ENCODE results near the gene RTL1.

The RTL1 gene

DNA sequence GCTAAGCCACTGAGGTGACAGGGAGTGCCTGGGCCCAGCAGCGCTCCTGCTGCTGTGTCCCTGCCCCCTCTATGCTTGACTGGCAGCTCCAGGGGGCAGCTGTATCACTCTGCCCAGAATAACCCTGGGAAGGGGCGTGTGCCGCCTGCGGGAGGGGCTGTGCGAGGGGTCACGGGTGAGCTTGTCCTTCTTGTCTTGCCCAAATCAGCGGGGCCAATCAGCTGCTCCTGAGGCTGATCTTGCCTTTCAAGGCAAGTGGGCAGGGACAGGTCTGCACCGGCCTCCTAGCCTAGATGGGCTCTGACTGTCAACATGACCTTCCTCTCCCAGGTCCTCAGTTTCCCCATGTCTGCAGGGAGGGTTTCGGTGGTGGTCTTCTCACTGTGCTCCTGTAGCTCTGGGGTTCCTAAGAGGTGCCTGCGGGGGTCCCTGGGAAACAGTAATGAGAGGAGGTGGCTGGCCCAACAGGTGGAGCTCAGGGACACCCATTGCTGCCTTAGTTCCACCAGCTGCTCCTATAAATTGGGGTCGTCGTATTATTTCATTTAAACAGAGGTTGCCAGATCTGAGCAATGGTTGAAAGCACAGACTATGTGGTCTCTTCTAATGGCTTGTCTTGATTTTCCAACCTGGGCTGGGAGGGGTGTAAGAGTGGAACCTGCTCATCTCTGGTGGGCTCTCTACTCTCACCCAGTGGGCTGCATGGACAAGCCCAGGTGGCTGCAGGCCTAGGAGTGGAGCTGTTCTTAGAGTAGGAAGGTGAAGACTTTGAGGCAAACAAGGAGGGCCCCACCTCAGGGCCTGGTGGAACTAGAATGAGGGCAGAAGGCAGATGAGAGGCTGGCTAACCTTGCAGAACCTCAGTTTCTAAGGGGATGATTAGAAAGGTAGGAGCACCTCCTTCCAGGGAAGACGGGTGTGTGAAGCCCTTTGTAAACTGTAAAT lies 11.7 kb downstream of the RTL1 start:
- H3K27me3 Mint-ChIP-seq = peaks cover 4% of the 10 kb centered on the region
- no peak overlapping the region for H3K27ac Mint-ChIP-seq
- intact Hi-C loops (cut with micrococcal nuclease) = no loop called here
- no peaks in the 10 kb centered on the region for H3K9me3 Mint-ChIP-seq
- no peak overlapping the region for H3K4me3 Mint-ChIP-seq
- H3K4me1 Mint-ChIP-seq (ENCODE audit: low read depth) = no peaks in the 10 kb centered on the region
- H3K36me3 Mint-ChIP-seq (ENCODE audit: low read depth) = no peaks in the 10 kb centered on the region

DNA sequence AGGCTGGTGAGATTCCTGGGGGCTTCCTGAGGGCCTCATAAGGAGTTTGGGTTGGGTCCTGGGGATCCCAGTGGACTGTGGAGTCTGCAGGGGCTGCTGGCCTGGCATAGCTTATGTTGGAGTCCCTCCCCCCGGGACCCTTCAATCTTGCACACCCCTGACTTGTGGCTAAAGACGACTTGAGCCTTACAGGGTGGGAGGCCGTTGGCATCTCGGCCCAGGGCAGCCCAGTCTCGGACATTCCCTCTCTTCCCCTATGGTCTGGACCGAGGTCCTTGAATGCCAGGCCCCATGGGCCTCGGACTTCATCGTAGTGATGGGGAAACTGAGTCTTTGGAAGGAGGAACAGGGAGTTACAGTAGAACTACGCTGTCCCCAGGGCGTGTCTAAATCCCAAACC lies 12.5 kb downstream of the RTL1 start:
- Mint-ChIP-seq H3K9me3 (no peaks in the 10 kb centered on the region), H3K36me3 (ENCODE audit: low read depth) (no peaks in the 10 kb centered on the region), H3K4me1 (ENCODE audit: low read depth) (no peaks in the 10 kb centered on the region), H3K27ac (no peak overlapping the region), H3K27me3 (peaks cover 2% of the 10 kb centered on the region), H3K4me3 (no peak overlapping the region)
- intact Hi-C loops (cut with micrococcal nuclease) = no loop called here

DNA sequence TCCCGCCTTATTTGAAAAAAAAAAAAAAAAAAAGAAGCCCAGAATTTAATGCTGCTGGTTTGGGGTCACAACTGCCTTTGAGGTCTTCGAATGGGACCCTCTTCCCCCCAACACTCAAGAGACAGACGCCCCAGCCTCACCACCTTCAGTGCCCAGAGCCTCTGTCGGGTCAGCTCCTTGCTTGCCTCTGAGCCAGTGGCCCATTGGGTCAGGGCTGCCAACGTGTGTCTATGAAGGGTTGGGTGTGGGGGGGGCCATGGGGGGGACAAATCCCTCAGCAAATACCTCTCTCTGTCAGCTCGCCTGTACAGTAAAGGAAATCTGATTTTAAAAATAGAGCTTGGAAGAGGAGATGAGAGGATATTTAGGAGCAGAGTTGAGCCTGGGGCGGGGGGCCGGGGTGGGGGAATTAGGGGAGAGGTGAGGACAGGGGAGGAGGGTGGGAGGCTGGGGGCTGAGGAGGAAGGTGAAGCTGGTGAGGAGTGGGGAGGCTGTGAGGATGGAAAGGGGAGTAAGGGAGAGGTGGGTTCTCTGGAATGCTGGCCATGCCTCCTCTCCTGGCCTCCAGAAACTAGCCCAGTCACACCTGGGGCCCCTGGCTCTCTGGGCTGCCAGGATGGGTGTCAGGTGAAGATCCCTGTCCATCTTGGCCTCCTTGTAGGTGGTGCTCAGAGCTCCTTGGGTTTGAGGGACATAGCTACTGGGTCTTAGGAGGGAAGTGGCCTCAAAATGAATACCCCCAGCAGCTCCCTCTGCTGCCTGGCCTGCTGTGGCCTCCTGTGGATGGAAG lies 13.3 kb downstream of the RTL1 start:
- Mint-ChIP-seq H3K27ac (no peak overlapping the region), H3K27me3 (peaks cover 4% of the 10 kb centered on the region)

DNA sequence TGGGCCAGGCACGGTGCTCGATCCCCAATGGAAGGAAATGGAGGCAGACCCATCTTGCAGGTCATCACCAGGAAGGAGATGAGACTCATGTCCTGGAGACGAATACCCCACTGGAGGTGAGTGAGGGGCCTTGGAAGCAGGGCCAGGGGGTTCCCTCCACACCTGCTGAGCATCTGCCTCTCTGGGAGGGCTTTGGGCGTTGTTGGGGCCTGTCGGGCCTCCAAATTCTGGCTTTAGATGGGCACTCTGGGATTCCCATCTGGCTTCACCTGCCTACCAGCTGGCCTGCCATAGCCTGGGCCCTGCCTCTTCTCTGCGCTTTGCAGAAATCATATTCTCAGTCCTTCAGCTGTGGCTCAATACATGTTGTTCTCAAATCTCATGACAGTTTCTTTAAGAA lies 13.9 kb downstream of the RTL1 start:
- no peak overlapping the region for H3K27ac Mint-ChIP-seq
- H3K4me1 Mint-ChIP-seq (ENCODE audit: low read depth) = no peaks in the 10 kb centered on the region
- no peak overlapping the region for H3K4me3 Mint-ChIP-seq
- no peaks in the 10 kb centered on the region for H3K9me3 Mint-ChIP-seq
- intact Hi-C loops (cut with micrococcal nuclease) = no loop called here
- no peaks in the 10 kb centered on the region for H3K36me3 Mint-ChIP-seq (ENCODE audit: low read depth)
- peaks cover 4% of the 10 kb centered on the region for H3K27me3 Mint-ChIP-seq

More for the DNA sequence above, 13.3 kb downstream of the RTL1 start:
- Mint-ChIP-seq H3K4me1 (ENCODE audit: low read depth) (no peaks in the 10 kb centered on the region), H3K9me3 (no peaks in the 10 kb centered on the region), H3K4me3 (no peak overlapping the region), H3K36me3 (ENCODE audit: low read depth) (no peaks in the 10 kb centered on the region)
- intact Hi-C loops (cut with micrococcal nuclease) = no loop called here

DNA sequence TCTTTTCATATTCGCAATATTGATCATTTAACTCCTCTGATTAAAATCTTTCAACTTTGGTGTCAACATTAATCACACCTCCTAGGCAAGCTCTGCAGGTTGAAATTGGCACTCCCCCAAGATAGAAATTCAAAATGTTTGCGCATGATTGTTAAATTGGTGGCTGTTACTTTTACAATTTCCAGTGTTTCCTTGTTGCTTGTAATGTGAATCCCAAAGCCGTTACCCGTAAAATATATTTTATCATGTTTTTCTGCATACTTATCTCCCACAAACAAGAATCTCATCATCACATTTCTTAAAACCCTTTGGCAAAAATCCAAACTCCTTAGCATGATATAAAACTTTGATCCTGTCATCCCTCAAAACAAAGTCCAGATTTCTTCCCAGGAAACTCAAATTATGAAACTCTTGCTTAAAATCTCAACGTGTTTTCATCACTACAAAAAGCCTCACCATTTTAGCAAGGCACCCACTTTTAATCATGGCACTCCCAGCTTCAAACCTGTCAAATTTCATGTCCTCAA lies 14.7 kb downstream of the RTL1 start:
- no peaks in the 10 kb centered on the region for H3K36me3 Mint-ChIP-seq (ENCODE audit: low read depth)
- no peak overlapping the region for H3K4me3 Mint-ChIP-seq
- H3K27ac Mint-ChIP-seq = no peak overlapping the region
- intact Hi-C loops (cut with micrococcal nuclease) = no loop called here
- H3K27me3 Mint-ChIP-seq = peaks cover 4% of the 10 kb centered on the region
- H3K9me3 Mint-ChIP-seq = no peaks in the 10 kb centered on the region
- H3K4me1 Mint-ChIP-seq (ENCODE audit: low read depth) = no peaks in the 10 kb centered on the region

DNA sequence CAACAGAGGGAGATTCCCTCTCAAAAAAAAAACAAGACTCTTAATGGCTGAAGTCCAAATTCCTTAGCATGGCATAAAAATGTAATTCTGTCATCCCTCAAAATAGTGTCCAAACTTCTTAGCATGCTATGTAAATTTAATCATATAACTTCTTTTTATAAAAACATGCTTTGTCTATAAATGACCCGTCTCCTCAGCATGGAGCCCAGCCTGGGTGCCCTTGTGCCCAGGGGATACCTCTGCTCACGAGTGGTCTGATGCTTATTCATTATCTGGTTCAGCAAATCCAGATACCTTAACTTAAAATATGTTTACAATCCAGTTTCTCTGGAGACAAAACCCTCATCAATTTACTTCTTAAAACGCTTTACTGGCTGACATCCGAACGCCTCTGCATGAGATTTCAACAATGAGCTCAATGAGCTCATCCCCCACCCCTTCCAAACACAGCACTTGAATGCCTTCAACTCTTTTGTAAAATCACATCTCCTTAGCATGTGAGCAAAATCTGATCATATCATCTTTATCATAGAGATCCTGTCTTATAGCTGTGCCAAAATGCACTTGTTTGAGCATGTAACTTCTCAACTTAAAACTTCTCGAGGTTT lies 15.7 kb downstream of the RTL1 start:
- Mint-ChIP-seq H3K9me3 (no peaks in the 10 kb centered on the region), H3K36me3 (ENCODE audit: low read depth) (no peaks in the 10 kb centered on the region), H3K4me1 (ENCODE audit: low read depth) (no peaks in the 10 kb centered on the region), H3K27me3 (peaks cover 4% of the 10 kb centered on the region), H3K27ac (no peak overlapping the region), H3K4me3 (no peak overlapping the region)
- intact Hi-C loops (cut with micrococcal nuclease) = no loop called here

DNA sequence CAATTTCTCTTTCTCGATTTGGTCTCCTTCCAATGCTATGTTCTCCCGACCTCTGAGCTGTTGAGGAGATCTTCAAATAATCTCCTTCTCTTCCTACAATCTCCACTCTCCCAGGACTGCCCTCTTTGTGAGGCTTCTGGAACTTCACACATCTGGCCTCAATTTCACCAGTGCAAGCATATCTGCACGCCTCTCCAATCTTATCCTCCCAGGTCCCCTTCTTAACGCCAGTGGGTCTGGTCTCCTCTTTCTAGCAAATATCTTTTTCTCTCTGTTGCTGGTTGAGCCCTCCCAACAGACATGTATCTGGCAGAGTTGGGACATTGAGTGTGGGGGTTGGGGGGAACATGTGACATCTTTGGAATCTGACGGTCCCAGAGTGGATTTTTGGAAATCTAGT lies 17.9 kb downstream of the RTL1 start:
- Mint-ChIP-seq H3K4me1 (ENCODE audit: low read depth) (no peaks in the 10 kb centered on the region), H3K9me3 (peaks cover 13% of the 10 kb centered on the region), H3K27ac (no peak overlapping the region), H3K36me3 (ENCODE audit: low read depth) (no peaks in the 10 kb centered on the region), H3K27me3 (peaks cover 4% of the 10 kb centered on the region), H3K4me3 (no peak overlapping the region)
- intact Hi-C loops (cut with micrococcal nuclease) = no loop called here

DNA sequence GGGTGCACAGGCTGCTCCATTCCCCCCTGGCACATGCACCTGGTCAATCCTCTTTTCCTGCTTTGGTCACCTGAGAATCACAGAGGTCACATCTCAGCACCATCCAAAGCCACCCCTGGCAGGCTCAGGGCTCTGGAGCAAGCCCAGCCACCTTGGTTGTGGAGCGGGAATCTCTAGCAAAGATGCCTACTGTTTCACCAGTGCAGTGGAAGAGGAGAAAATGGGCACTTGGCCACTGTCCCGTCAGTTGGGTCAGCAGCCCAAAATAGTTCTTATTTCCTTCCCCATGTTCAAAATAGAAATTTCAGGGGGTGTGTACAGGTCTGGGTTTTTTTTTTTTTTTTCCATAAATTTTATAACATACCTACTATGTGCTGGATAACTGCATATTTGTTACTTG lies 18.3 kb downstream of the RTL1 start:
- no peak overlapping the region for H3K4me3 Mint-ChIP-seq
- no peak overlapping the region for H3K27ac Mint-ChIP-seq
- H3K9me3 Mint-ChIP-seq = peaks cover 13% of the 10 kb centered on the region
- H3K27me3 Mint-ChIP-seq = peaks cover 4% of the 10 kb centered on the region
- no peaks in the 10 kb centered on the region for H3K36me3 Mint-ChIP-seq (ENCODE audit: low read depth)
- intact Hi-C loops (cut with micrococcal nuclease) = no loop called here
- H3K4me1 Mint-ChIP-seq (ENCODE audit: low read depth) = no peaks in the 10 kb centered on the region

DNA sequence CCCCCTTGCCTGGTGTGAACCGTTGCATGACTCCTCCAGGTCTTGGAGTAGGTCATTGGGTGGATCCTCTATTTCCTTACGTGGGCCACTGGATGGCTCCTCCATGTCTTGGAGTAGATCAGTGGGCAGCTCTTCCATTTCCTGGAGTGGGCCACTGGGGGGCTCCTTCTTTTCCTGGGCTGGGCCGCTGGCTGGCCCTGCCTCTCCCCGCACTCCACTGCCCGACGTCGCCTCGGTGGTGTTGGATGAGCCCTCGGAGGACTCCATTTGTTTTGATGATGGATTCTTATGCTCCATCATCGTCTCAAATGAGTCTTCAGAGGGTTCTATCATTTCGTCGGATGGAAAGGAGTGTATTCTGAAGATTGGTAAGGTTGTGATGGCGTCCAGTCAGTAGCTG lies 19.1 kb downstream of the RTL1 start:
- H3K27me3 Mint-ChIP-seq = peaks cover 4% of the 10 kb centered on the region
- H3K4me1 Mint-ChIP-seq (ENCODE audit: low read depth) = no peaks in the 10 kb centered on the region
- H3K27ac Mint-ChIP-seq = no peak overlapping the region
- H3K9me3 Mint-ChIP-seq = peaks cover 13% of the 10 kb centered on the region
- intact Hi-C loops (cut with micrococcal nuclease) = no loop called here
- no peak overlapping the region for H3K4me3 Mint-ChIP-seq
- no peaks in the 10 kb centered on the region for H3K36me3 Mint-ChIP-seq (ENCODE audit: low read depth)

DNA sequence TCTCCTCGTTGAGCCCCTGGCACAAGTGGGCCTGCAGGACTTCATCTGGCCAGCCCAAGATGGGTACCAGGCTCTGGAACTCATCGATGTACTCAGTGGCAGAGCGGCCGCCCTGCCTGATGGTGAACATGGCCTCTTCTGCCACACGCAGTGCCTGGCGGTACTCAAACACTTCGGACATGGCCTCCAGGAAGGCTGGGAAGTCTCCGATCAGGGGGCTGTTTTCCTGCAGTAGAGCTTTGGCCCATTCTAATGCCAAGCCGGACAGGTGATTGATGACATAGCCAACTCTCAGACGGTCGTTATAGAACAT lies 19.8 kb downstream of the RTL1 start:
- Mint-ChIP-seq H3K4me3 (no peak overlapping the region), H3K27me3 (peaks cover 4% of the 10 kb centered on the region), H3K4me1 (ENCODE audit: low read depth) (no peaks in the 10 kb centered on the region), H3K36me3 (ENCODE audit: low read depth) (no peaks in the 10 kb centered on the region), H3K9me3 (peaks cover 13% of the 10 kb centered on the region), H3K27ac (no peak overlapping the region)
- intact Hi-C loops (cut with micrococcal nuclease) = no loop called here

DNA sequence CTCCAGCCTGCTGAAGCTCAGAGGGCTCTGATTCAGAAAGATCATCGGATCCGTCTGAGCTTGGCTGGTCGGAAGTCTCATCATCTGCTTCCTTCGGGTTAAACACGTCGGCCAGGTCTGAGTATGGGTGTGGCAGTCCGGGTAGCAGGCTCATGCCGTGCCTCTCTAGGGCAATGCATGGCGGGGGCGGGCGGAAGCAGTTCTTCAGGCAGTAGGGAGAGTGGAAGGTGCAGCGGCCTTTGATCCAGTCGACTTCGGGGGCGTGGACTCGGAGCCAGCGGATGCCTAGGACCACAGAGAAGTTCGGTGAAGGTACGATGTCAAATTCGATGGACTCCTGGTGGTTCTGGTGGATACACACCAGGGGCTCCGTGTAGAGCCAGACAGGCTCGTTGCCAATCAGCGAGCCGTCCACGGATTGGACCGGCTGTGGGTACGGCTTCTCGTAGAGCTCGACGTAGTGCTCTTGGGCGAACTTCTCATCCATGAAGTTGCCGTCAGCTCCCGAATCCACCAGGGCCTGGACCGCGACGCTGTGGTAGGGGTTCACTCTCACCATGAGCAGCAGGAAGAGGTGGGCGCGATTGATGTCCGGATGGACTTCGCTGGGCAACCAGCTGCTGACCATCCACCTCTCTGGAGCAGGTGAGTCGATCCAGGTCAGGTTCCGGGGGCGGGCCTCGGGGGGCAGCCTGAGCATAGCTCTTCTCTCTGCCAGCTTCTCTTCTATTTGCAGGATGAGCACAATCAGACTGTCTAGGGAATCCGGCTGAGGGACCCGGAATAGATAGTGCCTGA lies 20.3 kb downstream of the RTL1 start:
- Mint-ChIP-seq H3K4me3 (no peak overlapping the region), H3K4me1 (ENCODE audit: low read depth) (no peaks in the 10 kb centered on the region), H3K27me3 (peaks cover 4% of the 10 kb centered on the region), H3K27ac (no peak overlapping the region), H3K36me3 (ENCODE audit: low read depth) (no peaks in the 10 kb centered on the region), H3K9me3 (peaks cover 13% of the 10 kb centered on the region)
- intact Hi-C loops (cut with micrococcal nuclease) = no loop called here

DNA sequence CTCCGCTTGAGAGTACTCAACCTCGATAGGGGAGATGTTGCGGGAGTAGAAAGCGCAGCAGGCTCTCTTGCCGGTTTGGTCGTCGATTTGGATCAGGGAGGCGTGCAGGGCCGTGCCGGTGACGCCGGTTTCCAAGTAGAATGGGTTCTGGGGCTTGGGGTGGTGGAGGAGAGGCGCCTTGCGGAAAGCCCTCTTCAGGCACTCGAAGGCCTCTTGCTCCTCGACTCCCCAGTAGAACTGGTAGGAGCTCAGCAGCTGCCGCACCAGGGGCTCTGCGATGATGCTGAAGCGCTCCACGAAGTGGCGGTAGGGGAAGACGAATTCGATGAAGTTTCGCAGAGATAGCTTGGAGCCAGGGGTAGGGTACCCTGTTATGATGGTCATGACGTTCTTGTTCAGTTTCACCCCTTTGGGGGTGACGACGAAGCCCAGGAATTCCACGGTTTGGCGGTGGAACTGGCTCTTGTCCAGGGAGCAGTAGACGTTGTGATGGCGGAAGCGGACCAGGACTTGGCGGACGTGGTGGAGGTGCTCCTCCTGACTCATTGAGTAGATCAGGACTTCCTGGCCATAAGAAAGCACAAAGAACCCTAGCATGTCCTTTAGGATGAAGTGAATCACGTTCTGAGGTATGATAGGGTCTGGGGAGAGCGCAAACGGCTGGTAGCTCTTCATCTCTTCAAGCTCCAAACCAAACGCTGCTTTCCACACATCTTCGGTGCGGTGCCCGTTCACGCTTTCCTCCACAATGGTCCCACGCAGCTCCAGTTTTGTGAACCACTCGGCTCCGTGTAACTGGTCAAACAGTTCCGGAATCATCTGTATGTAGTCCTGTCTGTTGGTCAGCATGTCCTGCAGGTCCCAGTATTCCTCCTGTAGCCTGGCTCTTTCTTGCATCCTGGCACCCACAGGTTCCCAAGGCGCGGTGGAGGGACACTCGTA lies 21.2 kb downstream of the RTL1 start:
- Mint-ChIP-seq H3K27ac (no peak overlapping the region), H3K9me3 (peaks cover 13% of the 10 kb centered on the region), H3K4me1 (ENCODE audit: low read depth) (no peaks in the 10 kb centered on the region), H3K4me3 (no peak overlapping the region), H3K36me3 (ENCODE audit: low read depth) (no peaks in the 10 kb centered on the region), H3K27me3 (peaks cover 2% of the 10 kb centered on the region)
- intact Hi-C loops (cut with micrococcal nuclease) = no loop called here

All from dendritic cell treated with granulocyte-macrophage colony-stimulating factor and Interleukin-4, amounts not matched to agents 40 ng/mL and 50 ng/mL, for 4 days (primary cell).